Measurements from ENCODE around the gene COBLL1. TPM values are rescaled to one million over a fixed set of nuclear protein-coding genes. Genes with fewer than 3 reads are reported as not detected.

Gene COBLL1
- polyA plus RNA-seq, 1 donor (not counting 4 experiments of a cell fraction or from before 2014, with no cell fraction given): 14.9 TPM

- H3K36me3 ChIP-seq (ENCODE audit: control insufficient read depth in 2 of 2, extremely low read depth in 1 of 2, insufficient read depth in 2 of 2, low read length in 2 of 2): no peaks in the 10 kb centered on the region
- H3K9ac ChIP-seq (ENCODE audit: control insufficient read depth, extremely low read depth, insufficient read depth, low read length): no peak overlapping the region
- dilution Hi-C loops (cut with MboI; ENCODE audit: extremely low pct_ligation_motif_present, low sequenced_read_pairs): no loop called here
- H3K27me3 ChIP-seq (ENCODE audit: control insufficient read depth, extremely low read depth, insufficient read depth, low read length): no peaks in the 10 kb centered on the region
- FAIRE-seq (no peak), DNase-seq (ENCODE audit: low read depth, low spot score) (no peak)
- no peak overlapping the region for H2AFZ ChIP-seq (ENCODE audit: control insufficient read depth, low read length)
- H3K79me2 ChIP-seq (ENCODE audit: control insufficient read depth, insufficient read depth, low read length): no peaks in the 10 kb centered on the region
- no peak overlapping the region for H3K27ac ChIP-seq (ENCODE audit: control insufficient read depth, insufficient read depth, low read length)
- no peaks in the 10 kb centered on the region for H3K9me3 ChIP-seq (ENCODE audit: control insufficient read depth, low read depth, low read length)
- no peak overlapping the region for H3K4me3 ChIP-seq (ENCODE audit: control insufficient read depth in 2 of 3, extremely low read depth in 1 of 3, insufficient read depth in 2 of 3, low read depth in 1 of 3, low read length in 3 of 3)
- TF ChIP-seq EZH2 (IDR thresholded peaks at IDR 0.05; ENCODE audit: low read length): no peak
- no peak for TF ChIP-seq CTCF (optimal IDR thresholded peaks at IDR 0.05 in 1 of 3, IDR thresholded peaks at IDR 0.05 in 1 of 3, conservative IDR thresholded peaks at IDR 0.05 in 1 of 3; ENCODE audit: extremely low read depth in 1 of 3, insufficient read depth in 2 of 3, low read length in 3 of 3)
- no peaks in the 10 kb centered on the region for H3K9me1 ChIP-seq (ENCODE audit: control insufficient read depth, extremely low read depth, insufficient read depth, low read length)
- H4K20me1 ChIP-seq (ENCODE audit: control insufficient read depth, extremely low read depth, insufficient read depth, low read length): no peaks in the 10 kb centered on the region
- H3K4me2 ChIP-seq (ENCODE audit: control insufficient read depth, extremely low read depth, insufficient read depth, low read depth, low read length): no peak overlapping the region
- no peaks in the 10 kb centered on the region for H3K4me1 ChIP-seq (ENCODE audit: control insufficient read depth, extremely low read depth, insufficient read depth, low read length)
Observed at GRCh38 chr2:164770421-164770916, 71.2 kb downstream of the COBLL1 start.

- Histone ChIP-seq H3K9me1 (ENCODE audit: control insufficient read depth, extremely low read depth, insufficient read depth, low read length) (no peaks in the 10 kb centered on the region), H4K20me1 (ENCODE audit: control insufficient read depth, extremely low read depth, insufficient read depth, low read length) (no peaks in the 10 kb centered on the region), H3K9me3 (ENCODE audit: control insufficient read depth, low read depth, low read length) (no peaks in the 10 kb centered on the region), H3K36me3 (ENCODE audit: control insufficient read depth in 2 of 2, extremely low read depth in 1 of 2, insufficient read depth in 2 of 2, low read length in 2 of 2) (no peaks in the 10 kb centered on the region), H2AFZ (ENCODE audit: control insufficient read depth, low read length) (no peak overlapping the region), H3K4me3 (ENCODE audit: control insufficient read depth in 2 of 3, extremely low read depth in 1 of 3, insufficient read depth in 2 of 3, low read depth in 1 of 3, low read length in 3 of 3) (no peak overlapping the region), H3K4me1 (ENCODE audit: control insufficient read depth, extremely low read depth, insufficient read depth, low read length) (peaks cover 3% of the 10 kb centered on the region), H3K79me2 (ENCODE audit: control insufficient read depth, insufficient read depth, low read length) (peaks cover 5% of the 10 kb centered on the region), H3K27me3 (ENCODE audit: control insufficient read depth, extremely low read depth, insufficient read depth, low read length) (no peaks in the 10 kb centered on the region), H3K4me2 (ENCODE audit: control insufficient read depth, extremely low read depth, insufficient read depth, low read depth, low read length) (no peak overlapping the region), H3K27ac (ENCODE audit: control insufficient read depth, insufficient read depth, low read length) (no peak overlapping the region), H3K9ac (ENCODE audit: control insufficient read depth, extremely low read depth, insufficient read depth, low read length) (no peak overlapping the region)
- TF ChIP-seq CTCF (optimal IDR thresholded peaks at IDR 0.05 in 1 of 3, IDR thresholded peaks at IDR 0.05 in 1 of 3, conservative IDR thresholded peaks at IDR 0.05 in 1 of 3; ENCODE audit: extremely low read depth in 1 of 3, insufficient read depth in 2 of 3, low read length in 3 of 3): no peak
- no peak for FAIRE-seq
- no peak for DNase-seq (ENCODE audit: low read depth, low spot score)
- dilution Hi-C loops (cut with MboI; ENCODE audit: extremely low pct_ligation_motif_present, low sequenced_read_pairs): no loop called here
Observed at GRCh38 chr2:164766954-164767320, 74.7 kb downstream of the COBLL1 start.
